Right ventricle myocardium inferior (tissue), 1 donor: ENCODE measurements around the gene HMBS. TPM values are rescaled to one million over a fixed set of nuclear protein-coding genes. Genes with fewer than 3 reads are reported as not detected.
"Not testable (repeated sequence)": the region's sequence is repeated elsewhere in the genome, so short reads cannot be mapped to it uniquely, and the experiment has no call there.

ENCODE experiments used
- ATAC-seq: fragments of 200-7000 bp; cut with Tn5 transposase; one replicate; pipeline ENCODE4 v1.9.1; 2020; ENCODE audit warnings: mild to moderate bottlenecking, moderate library complexity
- DNase-seq: peaks from one replicate; pipeline ENCODE4 v3.0.0; 2021; ENCODE audit errors: missing footprints
- intact Hi-C: fragments of 100-400 bp; cut with DNase I; formaldehyde crosslinking; loops from one replicate; pipeline ENCODE4 v1.11.0; 2022
- total RNA-seq: library from RNA; stranded (reverse); fragmentation: NEBNext Ultra II Directional; extraction: Animal tissue kit (Norgen Biotek cat#: 25700); gene quantifications from one replicate; pipeline ENCODE4 v1.2.1, GENCODE V29; 2021
- donor health status: DM: no; HTN: yes; CAD: no; lungs with severe emphysema.

Gene HMBS
- total RNA-seq, 1 donor from 2014 or later = 22.8 TPM

DNA sequence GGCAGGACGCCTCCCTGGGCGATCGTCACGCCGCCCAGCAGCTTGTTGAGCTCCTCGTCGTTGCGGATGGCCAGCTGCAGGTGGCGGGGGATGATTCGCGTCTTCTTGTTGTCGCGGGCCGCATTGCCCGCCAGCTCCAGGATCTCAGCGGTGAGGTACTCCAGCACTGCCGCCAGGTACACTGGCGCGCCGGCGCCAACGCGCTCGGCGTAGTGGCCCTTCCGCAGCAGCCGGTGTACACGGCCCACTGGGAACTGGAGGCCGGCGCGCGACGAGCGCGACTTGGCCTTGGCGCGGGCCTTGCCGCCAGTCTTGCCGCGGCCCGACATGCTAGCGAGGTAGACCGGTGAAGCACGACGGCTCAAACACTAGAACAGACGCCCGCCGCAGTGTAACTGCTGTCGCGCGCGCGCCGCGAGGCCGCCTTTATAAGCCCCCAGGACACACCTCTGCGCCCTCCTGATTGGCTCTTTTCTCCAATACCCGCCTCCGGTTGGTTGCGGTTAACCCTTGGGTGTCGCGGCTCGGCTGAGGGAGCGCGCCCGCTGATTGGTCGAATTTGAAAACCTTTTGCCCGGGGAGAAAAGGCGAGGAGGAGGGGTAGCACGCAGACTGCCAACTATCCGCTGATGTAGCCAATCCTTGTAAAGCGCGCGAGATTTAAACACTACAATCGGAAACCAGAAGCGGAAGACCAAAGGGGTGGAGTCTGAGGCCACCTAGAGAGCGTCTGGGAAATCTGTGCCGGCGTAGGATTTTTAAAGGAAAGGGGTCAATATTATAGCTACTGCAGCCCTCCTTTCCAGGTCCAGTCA, 10.6 kb downstream of the HMBS start:
- ATAC-seq (peak; percentile 97), DNase-seq (peak; percentile 98)
- intact Hi-C loops = no loop called here

DNA sequence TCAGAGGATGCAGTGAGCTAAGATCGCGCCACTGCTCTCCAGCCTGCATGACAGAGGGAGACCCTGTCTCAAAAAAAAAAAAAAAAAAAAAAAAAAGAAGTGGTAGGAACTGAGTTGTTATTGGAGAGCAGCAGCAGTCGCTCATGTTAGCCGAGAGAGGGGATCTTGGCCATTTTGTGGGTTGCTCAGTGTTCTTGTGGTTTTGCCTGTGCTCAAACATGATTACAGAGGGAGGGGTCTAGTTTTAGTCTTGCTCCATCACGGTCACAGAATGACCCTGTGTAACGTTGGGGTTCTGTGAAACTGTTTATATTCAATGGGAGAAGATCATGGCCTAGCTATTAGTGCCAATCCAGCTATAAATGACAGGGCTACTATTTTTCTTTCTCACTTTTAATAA, 15.0 kb downstream of the HMBS start:
- intact Hi-C loops = loop anchor here (5.0 kb wide), 1 partner anchor 172 kb away; the partner anchor contains the start of gene BCL9L

DNA sequence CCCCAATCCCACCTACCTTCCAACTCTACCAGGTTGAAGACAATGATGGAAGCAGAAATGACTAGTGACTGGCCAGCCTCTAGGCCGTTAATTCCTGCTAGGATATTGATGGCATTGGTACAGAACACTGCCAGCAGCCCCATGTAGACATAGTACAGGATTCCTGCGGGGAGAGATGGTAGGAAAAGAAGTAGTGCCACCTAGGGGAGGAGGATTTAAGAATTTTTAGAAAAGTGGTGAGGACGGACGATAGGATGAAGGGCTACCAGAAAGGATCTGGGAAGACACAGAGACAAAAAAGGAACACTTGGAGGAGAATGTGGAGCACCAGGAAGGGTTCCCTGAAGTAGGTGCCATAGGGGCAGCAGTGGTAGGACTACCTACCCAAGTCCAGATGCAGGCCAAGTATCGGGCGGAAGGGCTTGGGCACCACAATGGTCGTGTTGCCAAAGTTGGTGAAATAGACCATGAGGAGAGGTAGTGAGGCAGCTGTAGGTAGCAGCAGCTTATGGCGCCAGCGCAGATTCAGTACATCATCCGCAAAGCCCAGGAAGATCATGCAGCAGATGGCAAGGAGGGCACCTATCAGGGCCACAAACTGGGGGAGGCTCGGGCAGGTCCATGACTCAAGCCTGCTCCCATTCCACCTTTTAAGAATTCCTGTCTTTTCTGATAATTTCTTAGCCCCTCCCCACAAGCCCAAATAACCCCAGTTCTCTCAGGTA, 15.7 kb downstream of the HMBS start:
- no peak for DNase-seq
- no peak for ATAC-seq
- intact Hi-C loops = loop anchor here (5.0 kb wide), 1 partner anchor 173 kb away; the partner anchor contains the start of gene BCL9L

More for the DNA sequence above, 15.0 kb downstream of the HMBS start:
- DNase-seq (no peak), ATAC-seq (no peak)

DNA sequence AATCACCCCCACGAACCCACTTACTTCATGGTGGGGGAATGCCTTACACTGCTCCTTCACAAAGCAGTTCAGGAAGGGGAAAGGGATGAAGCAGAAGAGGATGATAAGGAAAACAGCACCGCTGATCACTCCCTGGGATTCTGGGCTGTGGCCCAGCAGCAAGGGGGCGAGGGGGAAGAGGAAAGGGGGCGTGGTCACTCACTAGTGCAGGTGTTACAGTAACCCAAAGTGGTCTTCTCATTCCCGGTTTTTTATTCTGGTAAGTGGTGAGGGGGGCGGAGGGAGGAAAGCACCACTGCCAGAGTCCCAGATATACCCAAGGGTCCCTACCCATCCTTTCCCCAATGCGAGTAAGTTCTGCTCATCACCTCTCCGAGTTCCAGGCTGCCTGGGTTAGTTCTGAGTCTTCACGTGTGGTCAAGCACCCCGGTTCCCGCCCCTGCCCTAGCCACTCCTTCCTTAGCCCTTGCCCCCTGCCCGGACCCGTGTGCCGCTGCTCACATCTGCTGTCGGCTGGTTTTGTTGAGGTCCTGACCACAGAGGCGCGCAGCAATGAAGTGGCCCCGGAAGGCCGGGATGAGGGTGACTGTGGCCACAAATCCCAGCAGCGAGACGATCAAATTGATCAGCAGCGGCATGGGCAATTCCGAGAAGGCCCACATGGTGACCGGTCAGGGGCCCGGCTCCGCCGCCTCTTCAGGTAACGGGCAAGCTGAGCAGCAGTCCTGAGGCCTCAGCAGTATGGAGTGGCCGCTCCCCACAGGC, 16.5 kb downstream of the HMBS start:
- DNase-seq (no peak), ATAC-seq (no peak)
- intact Hi-C loops = loop anchor here (5.0 kb wide), 1 partner anchor 174 kb away; the partner anchor contains the start of gene BCL9L

DNA sequence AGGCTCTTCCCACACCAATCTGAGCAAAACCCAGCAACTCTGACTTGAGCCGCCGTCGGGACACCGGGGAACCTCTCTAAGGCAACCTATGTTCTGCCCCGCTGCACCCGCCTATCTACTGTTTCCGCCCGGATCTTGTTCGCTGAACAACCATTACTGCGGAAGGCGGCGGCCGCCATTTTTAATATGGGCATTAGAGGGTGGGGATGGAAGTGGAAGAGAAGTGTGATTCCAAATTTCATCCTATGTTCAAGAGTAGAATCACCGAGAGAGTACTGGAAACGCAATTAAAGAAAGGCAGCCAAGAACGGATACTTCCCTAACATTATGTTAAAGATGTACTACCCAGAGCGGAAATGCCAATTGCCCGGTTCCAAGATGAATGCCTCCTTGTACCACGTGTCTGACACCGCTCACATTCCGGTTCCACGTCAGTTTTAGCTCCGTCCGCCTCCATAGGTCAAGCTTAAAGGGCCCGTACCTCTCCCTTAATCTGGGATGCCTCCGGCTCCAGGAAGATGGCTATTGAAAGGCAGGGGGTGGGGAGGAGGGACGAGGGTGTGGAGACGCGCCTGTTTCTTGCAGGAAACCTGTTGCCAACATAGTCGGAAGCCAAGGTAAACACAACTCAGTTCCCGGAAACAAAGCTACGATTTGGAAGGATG, 17.2 kb downstream of the HMBS start, which contains the start of gene DPAGT1:
Gene DPAGT1 (minus strand): TSS at position 95 of the 665 bp plus-strand sequence. CDS start 198 bp downstream, outside the sequence.
- intact Hi-C loops = loop anchor here (2.0 to 5.0 kb wide), 2 partner anchors 71 to 175 kb away; partner anchors contain the start of genes BCL9L and SLC37A4
- peak; percentile 94 for DNase-seq
- peak; percentile 97 for ATAC-seq

DNA sequence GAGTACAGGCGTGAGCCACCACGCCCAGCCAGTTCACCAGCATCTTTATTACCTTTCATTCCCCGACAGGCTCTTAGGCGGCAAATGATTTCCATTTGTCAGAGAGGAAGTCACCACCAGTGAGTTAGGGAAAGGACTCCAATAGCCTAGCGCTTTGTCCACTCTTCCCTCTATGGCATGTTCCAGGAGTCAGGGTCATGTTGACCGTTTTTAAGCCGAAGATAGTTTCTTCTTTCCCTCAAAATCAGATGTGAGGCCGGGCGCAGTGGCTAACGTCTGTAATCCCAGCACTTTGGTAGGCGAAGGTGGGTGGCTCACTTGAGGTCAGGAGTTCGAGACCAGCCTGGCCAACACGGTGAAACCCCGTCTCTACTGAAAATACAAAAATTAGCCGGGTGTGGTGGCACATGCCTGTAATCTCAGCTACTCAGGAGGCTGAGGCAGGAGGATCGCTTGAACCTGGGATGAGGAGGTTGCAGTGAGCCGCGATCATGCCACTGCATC, 18.5 kb downstream of the HMBS start:
- DNase-seq, ATAC-seq: not testable (repeated sequence)
- intact Hi-C loops = loop anchor here (2.0 to 5.0 kb wide), 2 partner anchors 72 to 176 kb away; partner anchors contain the start of genes BCL9L and SLC37A4

DNA sequence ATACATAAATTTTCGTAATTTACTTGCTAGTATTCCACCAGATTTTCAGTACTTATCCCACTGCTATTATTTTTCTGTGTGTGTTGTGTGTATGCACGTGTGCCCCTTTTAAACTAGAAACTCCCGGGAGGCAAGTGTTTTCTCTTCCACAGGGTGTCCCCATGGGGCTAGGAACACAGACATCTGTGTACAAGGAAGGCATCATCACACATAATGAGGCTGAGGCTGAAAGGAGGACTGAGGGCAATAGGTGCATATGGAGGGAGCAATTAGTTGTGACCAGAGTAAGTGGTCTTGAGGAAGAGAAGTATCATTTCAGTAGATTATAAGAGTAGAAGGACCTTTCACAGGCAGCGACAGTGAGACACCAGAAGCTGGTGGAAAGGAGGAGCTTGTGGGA, 19.1 kb downstream of the HMBS start:
- ATAC-seq (no peak), DNase-seq (no peak)
- intact Hi-C loops = loop anchor here (2.0 to 5.0 kb wide), 2 partner anchors 73 to 176 kb away; partner anchors contain the start of genes BCL9L and SLC37A4

DNA sequence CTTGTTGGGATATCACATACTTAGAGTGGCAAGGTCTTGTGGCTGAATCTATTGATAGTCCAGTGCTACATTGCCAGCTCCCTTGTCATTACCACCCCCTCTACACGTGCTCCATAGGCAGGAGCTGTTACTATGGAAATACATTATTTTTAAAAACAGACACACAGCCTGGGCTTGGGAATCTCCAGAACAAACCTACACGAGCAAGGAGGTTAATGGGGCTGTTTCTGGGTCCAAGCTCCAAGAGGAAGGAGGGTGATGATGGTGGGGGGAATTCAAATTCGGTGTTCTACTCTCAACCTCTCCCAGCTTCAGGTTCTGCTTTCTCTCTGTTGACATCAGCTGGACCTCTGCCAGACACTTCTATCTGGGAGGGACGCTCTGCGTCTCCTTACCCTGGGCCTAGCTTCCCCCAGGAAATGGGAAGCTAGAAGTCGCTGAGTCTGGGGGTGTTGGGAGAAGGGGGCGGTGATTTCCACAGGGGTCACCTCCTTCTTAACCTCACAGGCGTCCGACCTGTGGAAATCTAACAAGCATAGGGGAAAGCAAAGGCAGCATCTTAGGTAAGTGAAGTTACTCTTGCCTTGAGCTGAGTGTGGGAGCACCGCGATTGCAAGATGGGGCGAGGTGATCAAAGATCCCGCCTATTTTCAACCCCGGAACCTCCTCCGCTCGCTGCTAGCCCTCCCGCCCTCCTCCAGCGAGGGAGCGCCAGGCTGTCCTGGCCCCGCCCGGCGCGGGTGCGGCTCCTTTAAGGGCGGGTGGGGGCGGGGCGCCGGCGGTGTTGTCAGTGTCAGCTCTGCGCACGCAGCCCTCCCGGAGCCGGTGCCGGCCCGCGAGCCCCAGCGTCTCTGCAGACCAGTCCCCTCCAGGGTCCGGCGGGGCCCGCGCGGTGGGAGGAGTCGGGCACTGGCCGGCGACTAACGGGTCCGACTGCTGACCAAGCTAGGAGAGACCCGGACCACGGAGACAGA, 22.2 kb downstream of the HMBS start, which contains the start of gene C2CD2L:
Gene C2CD2L (plus strand): TSS at position 781 of the 974 bp plus-strand sequence. CDS start 398 bp downstream, outside the sequence.
- ATAC-seq = peak; percentile 95
- intact Hi-C loops = loop anchor here (2.0 to 5.0 kb wide), 3 partner anchors 14 to 215 kb away; partner anchors contain the start of gene HINFP
- DNase-seq = peak; percentile 96

DNA sequence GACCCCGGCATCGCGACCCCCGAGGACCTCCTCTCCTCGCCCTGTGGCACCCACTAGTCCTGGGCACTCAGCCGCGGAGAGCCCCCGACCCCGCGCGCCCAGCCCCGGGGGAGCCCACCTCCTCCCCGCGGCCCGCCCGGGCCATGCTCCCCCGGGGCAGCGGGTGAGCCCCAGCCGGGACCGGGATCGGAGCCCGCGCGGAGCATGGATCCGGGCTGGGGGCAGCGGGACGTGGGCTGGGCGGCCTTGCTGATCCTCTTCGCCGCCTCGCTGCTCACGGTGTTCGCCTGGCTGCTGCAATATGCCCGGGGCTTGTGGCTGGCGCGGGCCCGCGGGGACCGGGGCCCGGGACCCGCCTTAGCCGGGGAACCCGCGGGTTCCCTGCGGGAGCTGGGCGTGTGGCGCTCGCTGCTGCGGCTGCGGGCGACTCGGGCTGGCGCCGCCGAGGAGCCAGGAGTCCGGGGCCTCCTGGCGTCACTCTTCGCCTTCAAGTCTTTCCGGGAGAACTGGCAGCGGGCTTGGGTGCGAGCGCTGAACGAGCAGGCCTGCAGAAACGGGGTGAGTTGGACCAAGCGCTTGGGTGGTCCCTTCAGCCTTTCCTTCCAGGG, 23.0 kb downstream of the HMBS start:
- DNase-seq = peak; percentile 69
- intact Hi-C loops = loop anchor here (2.0 to 5.0 kb wide), 3 partner anchors 13 to 215 kb away; partner anchors contain the start of gene HINFP
- ATAC-seq = peak; percentile 20

DNA sequence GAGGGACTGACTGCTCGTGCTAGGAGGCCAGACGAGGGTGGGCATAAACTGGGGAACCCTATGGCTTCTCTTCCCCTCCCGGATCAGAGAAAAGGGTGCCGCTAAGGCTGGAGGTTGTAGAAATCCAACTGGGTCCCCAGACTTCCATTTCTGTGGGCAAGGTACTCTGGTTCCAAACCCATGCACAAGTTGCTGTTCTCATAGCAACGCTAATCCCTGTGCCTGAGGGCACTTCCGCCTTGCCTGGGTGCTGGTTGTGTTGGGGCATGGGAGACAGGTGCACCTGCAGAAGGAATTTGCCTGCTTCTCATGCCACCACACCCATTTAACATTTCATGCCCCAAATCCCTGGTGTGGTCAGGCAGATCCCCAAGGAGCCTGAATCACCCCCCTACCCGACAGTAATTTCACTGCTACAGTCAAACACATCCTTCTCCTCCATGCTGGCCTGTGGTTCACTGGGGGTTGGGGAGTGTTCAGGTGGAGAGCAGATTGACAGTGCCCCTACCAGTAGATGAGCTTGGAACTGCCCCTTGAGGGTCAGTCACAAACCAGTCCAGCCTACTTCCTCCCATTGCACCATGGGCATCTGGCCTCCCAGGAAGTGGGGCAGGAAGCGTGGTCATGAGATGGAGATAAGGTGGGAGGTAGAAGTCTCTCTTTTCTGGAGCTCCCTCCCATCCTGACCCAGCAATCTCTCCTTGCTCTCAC, 23.6 kb downstream of the HMBS start:
- ATAC-seq (no peak), DNase-seq (peak; percentile 75)
- intact Hi-C loops = loop anchor here (5.0 kb wide), 2 partner anchors 89 to 214 kb away; no protein-coding TSS in a partner anchor

DNA sequence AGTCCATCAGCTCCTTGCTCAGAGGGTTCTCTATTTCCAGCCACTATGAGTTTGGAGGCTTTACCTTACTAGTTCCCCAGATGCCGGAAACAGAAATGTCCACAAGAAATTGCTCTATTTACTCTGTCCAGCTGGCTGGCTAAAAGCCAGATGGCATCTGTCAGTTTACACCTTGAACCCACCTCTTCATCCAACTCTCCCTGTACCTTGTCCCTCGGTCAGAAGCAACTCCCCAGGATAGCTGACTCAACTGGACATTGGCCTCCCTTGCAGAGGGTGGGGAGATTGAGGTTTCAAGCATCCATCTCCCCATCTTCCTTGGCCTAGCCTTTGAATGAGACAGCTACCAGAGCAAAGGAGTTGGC, 24.2 kb downstream of the HMBS start:
- no peak for DNase-seq
- intact Hi-C loops = loop anchor here (5.0 kb wide), 2 partner anchors 88 to 213 kb away; no protein-coding TSS in a partner anchor
- ATAC-seq = no peak

DNA sequence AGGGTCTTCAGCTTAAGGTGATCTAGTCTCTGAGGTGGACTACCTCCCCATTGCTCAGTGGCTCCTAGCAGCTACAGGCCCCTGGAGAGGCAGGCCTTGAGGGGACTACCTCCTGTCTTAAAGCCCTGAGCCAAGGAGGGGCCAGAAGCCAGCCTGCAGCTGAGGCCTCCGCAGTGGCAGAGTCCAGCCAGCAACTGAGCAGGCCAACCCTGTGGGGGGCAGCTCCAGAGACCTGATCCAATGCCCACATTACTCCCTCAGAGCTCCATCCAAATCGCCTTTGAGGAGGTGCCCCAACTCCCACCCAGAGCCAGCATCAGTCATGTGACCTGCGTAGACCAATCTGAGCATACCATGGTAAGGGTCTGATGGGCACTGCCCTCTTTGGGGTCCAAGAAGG, 25.2 kb downstream of the HMBS start:
- ATAC-seq = no peak
- intact Hi-C loops = loop anchor here (5.0 kb wide), 2 partner anchors 87 to 212 kb away; no protein-coding TSS in a partner anchor
- no peak for DNase-seq

DNA sequence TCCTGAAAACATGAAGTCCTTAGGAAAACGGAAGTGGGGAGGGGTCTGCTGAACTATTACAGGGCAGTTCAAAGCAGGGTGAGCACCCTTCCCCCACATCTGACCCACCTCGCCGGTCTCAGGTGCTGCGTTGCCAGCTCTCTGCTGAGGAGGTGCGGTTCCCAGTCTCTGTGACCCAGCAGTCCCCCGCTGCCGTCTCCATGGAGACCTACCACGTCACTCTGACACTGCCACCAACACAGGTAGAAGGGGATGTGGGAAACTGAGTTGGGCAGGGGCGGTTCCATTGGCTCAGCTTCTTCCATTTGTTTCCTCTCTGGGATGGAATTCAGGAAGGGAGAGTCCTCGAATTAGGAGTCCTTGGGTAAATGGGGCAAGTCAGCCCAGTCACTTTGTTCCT, 25.8 kb downstream of the HMBS start:
- intact Hi-C loops = no loop called here
- ATAC-seq = no peak
- no peak for DNase-seq

DNA sequence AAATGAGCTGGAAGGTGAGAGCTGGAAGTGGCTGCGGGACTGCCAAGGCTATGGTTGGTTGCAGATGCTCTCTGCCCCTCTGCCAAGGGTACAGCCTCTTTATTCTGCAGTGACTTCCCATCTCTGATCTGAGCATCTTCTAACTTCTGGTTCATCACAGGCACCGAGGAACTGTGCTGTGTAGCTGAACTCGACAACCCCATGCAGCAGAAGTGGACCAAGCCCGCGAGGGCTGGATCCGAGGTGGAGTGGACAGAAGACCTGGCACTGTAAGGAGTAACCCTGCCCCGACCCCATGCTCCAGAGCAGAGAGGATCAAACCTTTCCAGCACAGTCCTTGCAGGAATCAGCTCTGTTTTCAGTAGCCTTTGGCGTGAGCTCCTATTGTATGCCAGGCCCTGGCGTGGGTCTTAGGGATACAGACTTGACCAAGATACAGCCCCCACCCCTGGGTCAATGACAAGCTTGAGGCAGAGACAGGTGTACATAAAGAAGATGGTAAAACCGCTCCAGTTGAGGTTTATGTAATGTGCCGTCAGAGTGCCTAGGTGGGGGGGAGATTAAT, 26.8 kb downstream of the HMBS start:
- intact Hi-C loops = no loop called here
- DNase-seq (no peak), ATAC-seq (no peak)
